ENCODE measurements around the gene CORO1C.

CORO1C gene

DNA sequence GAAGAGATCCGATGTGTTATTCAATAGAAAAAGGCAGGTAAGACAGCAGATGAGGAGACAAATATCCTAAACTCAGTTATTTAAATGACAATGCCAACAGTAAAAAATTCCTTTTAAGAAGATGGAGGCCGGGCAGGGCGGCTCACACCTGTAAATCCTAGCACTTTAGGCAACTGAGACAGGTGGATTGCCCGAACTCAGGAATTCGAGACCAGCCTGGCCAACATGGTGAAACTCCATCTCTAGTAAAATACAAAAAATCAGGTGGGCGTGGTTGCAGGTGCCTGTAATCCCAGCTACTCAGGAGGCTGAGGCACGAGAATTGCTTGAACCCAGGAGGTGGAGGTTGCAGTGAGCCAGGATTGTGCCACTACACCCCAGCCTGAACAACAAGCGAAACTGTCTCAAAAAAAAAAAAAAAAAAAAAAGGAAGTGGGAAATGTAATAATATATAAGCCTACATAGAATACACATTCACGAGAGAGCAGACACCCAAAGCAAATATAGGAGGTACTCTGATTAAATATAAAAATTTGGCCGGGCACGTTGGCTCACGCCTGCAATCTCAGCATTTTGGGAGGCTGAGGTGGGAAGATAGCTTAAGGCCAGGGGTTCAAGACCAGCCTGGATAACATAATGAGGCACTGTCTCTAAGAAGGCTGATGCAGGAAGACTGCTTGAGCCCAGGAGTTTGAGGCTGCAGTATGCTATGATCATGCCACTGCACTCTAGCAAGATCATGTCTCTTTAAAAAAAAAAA lies 19.0 kb downstream of the CORO1C start:
- Histone ChIP-seq H3K9ac (ENCODE audit: low read length in 2 of 2) (no peak overlapping the region), H3K36me3 (ENCODE audit: control insufficient read depth in 2 of 2, insufficient read depth in 2 of 2, low read length in 2 of 2) (peaks cover 0 to 6% of the 10 kb centered on the region in 2 donors), H3K9me3 (ENCODE audit: control insufficient read depth in 2 of 2, low read length in 2 of 2) (no peaks in the 10 kb centered on the region), H3K4me1 (ENCODE audit: control insufficient read depth, insufficient read depth, low read length) (peaks cover 12% of the 10 kb centered on the region), H3K27me3 (ENCODE audit: control insufficient read depth in 1 of 2, insufficient read depth in 2 of 2, low read length in 2 of 2) (no peaks in the 10 kb centered on the region), H3K27ac (ENCODE audit: low read length) (no peak overlapping the region), H3K4me3 (ENCODE audit: low read length in 2 of 2) (no peak overlapping the region)

GRCh38 chr12:108711489-108712164 lies 19.7 kb downstream of the CORO1C start:
- H3K27me3 ChIP-seq (ENCODE audit: control insufficient read depth in 1 of 2, insufficient read depth in 2 of 2, low read length in 2 of 2): no peaks in the 10 kb centered on the region
- H3K27ac ChIP-seq (ENCODE audit: low read length): no peak overlapping the region
- no peaks in the 10 kb centered on the region for H3K36me3 ChIP-seq (ENCODE audit: control insufficient read depth in 2 of 2, insufficient read depth in 2 of 2, low read length in 2 of 2)
- H3K9me3 ChIP-seq (ENCODE audit: control insufficient read depth in 2 of 2, low read length in 2 of 2): no peaks in the 10 kb centered on the region
- peaks cover 12% of the 10 kb centered on the region for H3K4me1 ChIP-seq (ENCODE audit: control insufficient read depth, insufficient read depth, low read length)
- H3K9ac ChIP-seq (ENCODE audit: low read length in 2 of 2): no peak overlapping the region
- no peak overlapping the region for H3K4me3 ChIP-seq (ENCODE audit: low read length in 2 of 2)

DNA sequence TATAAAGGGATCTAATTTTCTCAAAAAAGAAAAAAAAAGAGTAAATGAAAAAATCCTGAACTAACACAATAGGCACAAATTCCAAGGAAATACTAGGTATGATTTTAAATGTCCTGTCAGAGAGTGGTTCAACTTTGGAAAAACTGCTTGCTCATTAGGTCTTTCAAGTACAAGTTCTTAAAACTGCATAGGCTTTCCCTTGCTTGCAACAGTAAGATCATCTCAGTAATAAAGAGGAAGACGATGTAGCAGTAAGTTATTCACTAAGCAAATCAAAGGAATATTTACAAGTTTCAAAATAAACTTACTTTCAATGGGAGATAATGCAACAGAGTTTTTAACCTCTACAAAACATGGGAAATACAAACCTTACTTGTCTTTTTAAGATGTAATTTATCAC lies 21.6 kb downstream of the CORO1C start:
- Histone ChIP-seq H3K9ac (ENCODE audit: low read length in 2 of 2) (no peak overlapping the region), H3K27me3 (ENCODE audit: control insufficient read depth in 1 of 2, insufficient read depth in 2 of 2, low read length in 2 of 2) (no peaks in the 10 kb centered on the region), H3K9me3 (ENCODE audit: control insufficient read depth in 2 of 2, low read length in 2 of 2) (no peaks in the 10 kb centered on the region), H3K4me1 (ENCODE audit: control insufficient read depth, insufficient read depth, low read length) (peaks cover 13% of the 10 kb centered on the region), H3K27ac (ENCODE audit: low read length) (no peak overlapping the region), H3K36me3 (ENCODE audit: control insufficient read depth in 2 of 2, insufficient read depth in 2 of 2, low read length in 2 of 2) (no peaks in the 10 kb centered on the region), H3K4me3 (ENCODE audit: low read length in 2 of 2) (no peak overlapping the region)

DNA sequence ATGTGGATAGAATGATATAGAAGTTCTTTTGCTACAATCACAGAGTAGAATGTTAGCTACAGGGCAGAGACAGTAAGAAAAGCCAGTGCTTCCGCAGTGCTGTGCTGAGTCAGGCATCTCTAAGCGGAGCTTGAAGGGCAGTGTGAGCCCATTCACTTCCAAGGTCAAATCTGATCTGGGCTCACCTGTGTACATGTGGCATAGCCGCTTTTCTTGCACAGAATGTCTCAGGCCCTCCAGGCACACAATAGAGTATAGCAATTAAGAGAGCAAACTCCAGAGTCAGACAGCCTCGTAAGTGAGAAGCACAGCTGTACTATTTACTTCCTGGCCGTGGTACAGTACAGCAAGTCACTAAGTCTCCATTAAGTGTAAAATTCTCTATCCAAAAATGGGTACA lies 26.8 kb downstream of the CORO1C start:
- Histone ChIP-seq H3K4me3 (ENCODE audit: low read length in 2 of 2) (peak overlapping the region in 1 of 2 donors; percentile 16), H3K9ac (ENCODE audit: low read length in 2 of 2) (no peak overlapping the region), H3K36me3 (ENCODE audit: control insufficient read depth in 2 of 2, insufficient read depth in 2 of 2, low read length in 2 of 2) (peaks cover 0 to 9% of the 10 kb centered on the region in 2 donors), H3K27me3 (ENCODE audit: control insufficient read depth in 1 of 2, insufficient read depth in 2 of 2, low read length in 2 of 2) (no peaks in the 10 kb centered on the region), H3K27ac (ENCODE audit: low read length) (no peak overlapping the region), H3K9me3 (ENCODE audit: control insufficient read depth in 2 of 2, low read length in 2 of 2) (no peaks in the 10 kb centered on the region), H3K4me1 (ENCODE audit: control insufficient read depth, insufficient read depth, low read length) (peaks cover 32% of the 10 kb centered on the region)

- peak overlapping the region; percentile 80 for H3K27ac ChIP-seq (ENCODE audit: low read length)
- H3K36me3 ChIP-seq (ENCODE audit: control insufficient read depth in 2 of 2, insufficient read depth in 2 of 2, low read length in 2 of 2): peaks cover 7 to 9% of the 10 kb centered on the region in 2 donors
- no peaks in the 10 kb centered on the region for H3K9me3 ChIP-seq (ENCODE audit: control insufficient read depth in 2 of 2, low read length in 2 of 2)
- H3K9ac ChIP-seq (ENCODE audit: low read length in 2 of 2): peak overlapping the region; percentile 36 to 66
- no peaks in the 10 kb centered on the region for H3K27me3 ChIP-seq (ENCODE audit: control insufficient read depth in 1 of 2, insufficient read depth in 2 of 2, low read length in 2 of 2)
- peak overlapping the region; percentile 2 to 24 for H3K4me3 ChIP-seq (ENCODE audit: low read length in 2 of 2)
- peaks cover 32% of the 10 kb centered on the region for H3K4me1 ChIP-seq (ENCODE audit: control insufficient read depth, insufficient read depth, low read length)
Measured at GRCh38 chr12:108702595-108703320, 28.6 kb downstream of the CORO1C start.

DNA sequence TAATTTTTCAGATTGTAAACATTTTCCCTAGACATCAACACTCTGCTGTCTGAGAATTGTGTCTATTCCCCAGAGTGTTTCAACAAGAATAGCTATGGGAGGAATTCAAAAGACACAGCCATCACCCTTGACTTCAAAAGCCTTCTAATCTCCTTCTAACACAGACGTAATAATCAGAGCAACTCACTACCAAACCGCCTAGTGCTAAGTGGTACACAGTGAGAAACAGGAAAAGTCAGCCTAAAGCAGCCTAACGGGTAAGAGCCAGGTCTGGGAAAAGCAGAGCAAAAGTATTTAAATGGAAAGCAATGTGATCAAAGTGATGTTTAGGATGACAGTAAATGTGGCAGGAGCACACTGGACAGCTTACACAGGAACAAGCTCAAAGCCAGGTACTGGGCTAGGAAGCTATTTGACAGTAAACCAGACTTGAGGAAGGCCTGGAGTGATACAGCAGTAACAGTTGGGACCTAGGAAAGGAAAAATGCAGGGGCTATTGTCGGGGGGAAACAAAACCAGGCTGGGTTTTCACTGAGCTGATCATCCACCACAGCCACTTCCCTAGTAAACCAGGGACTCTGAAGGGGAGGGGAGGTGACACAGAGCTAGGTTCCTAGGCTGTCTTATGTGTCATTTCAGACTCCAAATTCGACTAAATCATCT lies 29.4 kb downstream of the CORO1C start:
- Histone ChIP-seq H3K9me3 (ENCODE audit: control insufficient read depth in 2 of 2, low read length in 2 of 2) (no peaks in the 10 kb centered on the region), H3K36me3 (ENCODE audit: control insufficient read depth in 2 of 2, insufficient read depth in 2 of 2, low read length in 2 of 2) (peaks cover 7 to 9% of the 10 kb centered on the region in 2 donors), H3K4me3 (ENCODE audit: low read length in 2 of 2) (peak overlapping the region; percentile 2 to 57), H3K9ac (ENCODE audit: low read length in 2 of 2) (peak overlapping the region; percentile 36 to 66), H3K27ac (ENCODE audit: low read length) (peak overlapping the region; percentile 80), H3K27me3 (ENCODE audit: control insufficient read depth in 1 of 2, insufficient read depth in 2 of 2, low read length in 2 of 2) (no peaks in the 10 kb centered on the region), H3K4me1 (ENCODE audit: control insufficient read depth, insufficient read depth, low read length) (peaks cover 37% of the 10 kb centered on the region)

DNA sequence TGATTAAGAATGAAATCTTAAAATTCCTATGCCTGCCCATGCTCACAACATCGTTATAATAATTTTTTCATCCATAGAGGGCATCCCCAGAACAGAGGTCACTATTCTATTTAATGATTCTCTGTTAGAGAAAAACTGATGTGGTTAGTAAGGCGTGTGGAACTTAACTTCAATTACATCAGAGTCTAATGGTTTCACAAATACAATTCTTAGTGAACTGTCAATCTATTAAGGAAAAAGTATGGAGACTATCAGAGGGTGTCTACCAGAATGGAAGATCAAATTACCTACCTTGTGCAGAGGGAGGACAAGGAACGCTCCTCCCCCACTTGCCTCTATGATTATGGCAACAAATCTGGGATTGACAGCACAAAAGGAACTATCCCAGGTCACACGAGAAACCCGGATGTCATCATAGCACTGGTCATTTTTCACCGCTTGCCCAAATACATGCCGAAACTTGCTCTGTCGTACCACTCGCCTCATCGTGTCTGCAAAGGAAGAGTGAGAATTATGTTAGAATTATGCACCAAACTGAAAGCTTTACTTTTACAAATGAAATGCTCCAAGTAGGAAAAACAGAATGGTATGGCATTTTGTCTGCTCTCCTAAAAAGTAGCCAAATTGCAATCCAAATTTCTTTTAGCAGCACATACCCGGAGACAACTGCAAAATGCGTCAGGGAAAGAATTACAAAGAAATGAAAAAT lies 30.3 kb downstream of the CORO1C start:
- H3K4me1 ChIP-seq (ENCODE audit: control insufficient read depth, insufficient read depth, low read length): peaks cover 43% of the 10 kb centered on the region

DNA sequence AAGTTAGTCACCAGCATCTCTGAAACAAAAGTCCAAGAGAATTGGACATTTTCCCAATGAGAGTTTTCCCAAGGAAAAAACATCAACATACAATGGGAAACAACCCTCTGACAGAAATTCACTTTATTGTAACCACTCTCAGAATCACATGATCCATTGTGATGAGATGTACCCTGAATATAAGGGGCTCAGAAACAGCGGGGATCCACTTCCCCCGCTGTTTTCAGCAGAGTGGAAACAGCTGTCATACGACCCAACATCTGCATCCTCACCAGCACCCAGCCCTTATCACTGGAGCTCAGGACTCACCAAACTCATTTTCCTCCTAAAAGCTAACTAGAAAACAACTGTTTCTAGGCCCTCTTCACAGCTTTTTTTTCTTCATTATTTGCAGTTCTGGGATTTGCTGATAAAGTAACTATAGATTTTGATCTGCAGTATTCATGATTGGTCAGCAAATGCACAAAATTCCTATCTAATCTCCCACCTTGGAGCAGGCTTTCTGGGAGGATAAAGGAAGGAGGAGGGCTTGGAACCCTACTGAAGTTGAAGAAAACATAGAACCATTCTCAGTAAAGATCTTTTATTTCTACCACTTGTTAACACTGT lies 31.3 kb downstream of the CORO1C start:
- Histone ChIP-seq H3K9ac (ENCODE audit: low read length in 2 of 2) (no peak overlapping the region), H3K4me1 (ENCODE audit: control insufficient read depth, insufficient read depth, low read length) (peaks cover 44% of the 10 kb centered on the region), H3K9me3 (ENCODE audit: control insufficient read depth in 2 of 2, low read length in 2 of 2) (no peaks in the 10 kb centered on the region), H3K4me3 (ENCODE audit: low read length in 2 of 2) (no peak overlapping the region), H3K27me3 (ENCODE audit: control insufficient read depth in 1 of 2, insufficient read depth in 2 of 2, low read length in 2 of 2) (no peaks in the 10 kb centered on the region), H3K36me3 (ENCODE audit: control insufficient read depth in 2 of 2, insufficient read depth in 2 of 2, low read length in 2 of 2) (peaks cover 8 to 9% of the 10 kb centered on the region in 2 donors), H3K27ac (ENCODE audit: low read length) (no peak overlapping the region)

More for the DNA sequence above, 30.3 kb downstream of the CORO1C start:
- Histone ChIP-seq H3K9ac (ENCODE audit: low read length in 2 of 2) (peak overlapping the region; percentile 36 to 47), H3K36me3 (ENCODE audit: control insufficient read depth in 2 of 2, insufficient read depth in 2 of 2, low read length in 2 of 2) (peaks cover 7 to 9% of the 10 kb centered on the region in 2 donors), H3K27ac (ENCODE audit: low read length) (peak overlapping the region; percentile 60), H3K4me3 (ENCODE audit: low read length in 2 of 2) (peak overlapping the region; percentile 2 to 57), H3K27me3 (ENCODE audit: control insufficient read depth in 1 of 2, insufficient read depth in 2 of 2, low read length in 2 of 2) (no peaks in the 10 kb centered on the region), H3K9me3 (ENCODE audit: control insufficient read depth in 2 of 2, low read length in 2 of 2) (no peaks in the 10 kb centered on the region)

DNA sequence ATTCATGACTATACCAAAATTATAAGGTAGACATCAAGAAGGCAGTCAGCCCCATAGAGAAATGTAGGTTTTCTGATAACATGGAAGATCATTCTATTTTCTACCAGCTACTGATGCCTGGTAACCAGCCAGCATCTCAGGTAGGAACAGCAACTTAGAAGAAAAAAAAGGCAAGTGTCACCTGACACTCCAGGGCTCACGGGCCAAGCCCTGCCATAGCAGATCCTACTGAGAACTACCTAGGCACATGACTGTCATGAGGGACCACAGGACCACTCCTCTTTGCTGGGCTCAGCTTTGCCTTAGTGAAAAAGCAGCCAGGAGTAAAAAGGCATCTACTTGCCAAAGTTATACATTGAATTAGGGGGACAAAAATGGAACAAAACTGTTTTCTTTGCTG lies 33.4 kb downstream of the CORO1C start:
- peaks cover 44% of the 10 kb centered on the region for H3K4me1 ChIP-seq (ENCODE audit: control insufficient read depth, insufficient read depth, low read length)

DNA sequence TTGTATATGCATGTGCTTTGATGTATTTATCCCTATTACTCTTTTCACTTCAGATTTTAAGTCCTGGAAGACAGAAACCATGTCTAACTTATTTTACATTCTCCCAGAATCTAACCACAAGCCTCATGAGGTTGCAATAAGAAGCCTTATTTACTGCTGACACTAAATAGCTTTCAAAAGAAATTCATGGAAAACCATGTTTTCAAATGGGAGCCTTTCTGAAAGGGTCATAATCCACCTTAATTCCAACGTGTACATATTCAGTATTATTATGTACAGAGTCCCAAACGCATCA lies 34.4 kb downstream of the CORO1C start:
- Histone ChIP-seq H3K27me3 (ENCODE audit: control insufficient read depth in 1 of 2, insufficient read depth in 2 of 2, low read length in 2 of 2) (no peaks in the 10 kb centered on the region), H3K9ac (ENCODE audit: low read length in 2 of 2) (peak overlapping the region in 1 of 2 donors; percentile 19), H3K36me3 (ENCODE audit: control insufficient read depth in 2 of 2, insufficient read depth in 2 of 2, low read length in 2 of 2) (peaks cover 9 to 11% of the 10 kb centered on the region in 2 donors), H3K4me3 (ENCODE audit: low read length in 2 of 2) (no peak overlapping the region), H3K27ac (ENCODE audit: low read length) (peak overlapping the region; percentile 80), H3K9me3 (ENCODE audit: control insufficient read depth in 2 of 2, low read length in 2 of 2) (no peaks in the 10 kb centered on the region), H3K4me1 (ENCODE audit: control insufficient read depth, insufficient read depth, low read length) (peaks cover 42% of the 10 kb centered on the region)

More for the DNA sequence above, 33.4 kb downstream of the CORO1C start:
- H3K36me3 ChIP-seq (ENCODE audit: control insufficient read depth in 2 of 2, insufficient read depth in 2 of 2, low read length in 2 of 2): peaks cover 9 to 11% of the 10 kb centered on the region in 2 donors
- no peaks in the 10 kb centered on the region for H3K27me3 ChIP-seq (ENCODE audit: control insufficient read depth in 1 of 2, insufficient read depth in 2 of 2, low read length in 2 of 2)
- H3K4me3 ChIP-seq (ENCODE audit: low read length in 2 of 2): no peak overlapping the region
- H3K9ac ChIP-seq (ENCODE audit: low read length in 2 of 2): no peak overlapping the region
- no peaks in the 10 kb centered on the region for H3K9me3 ChIP-seq (ENCODE audit: control insufficient read depth in 2 of 2, low read length in 2 of 2)
- peak overlapping the region; percentile 80 for H3K27ac ChIP-seq (ENCODE audit: low read length)

Data from stomach smooth muscle (tissue), 2 donors.